A673 (cell line): ENCODE measurements around the gene DAB2IP.

Experiments
- CTCF ChIP-seq: fragments of 300-800, 200-600 bp; sonication (generic); conservative IDR thresholded peaks from 2 replicates; pipeline ENCODE4 v1.5.1; 2017; ENCODE audit warnings: low read depth, mild to moderate bottlenecking, antibody characterized with exemption, low read length, moderate library complexity, mixed read lengths
- EZH2 ChIP-seq: fragments of 200-600 bp; sonication (generic); IDR thresholded peaks from 2 replicates; pipeline ENCODE4 v1.6.1; 2017; ENCODE audit warnings: borderline replicate concordance, low read depth, mild to moderate bottlenecking, mixed read lengths, antibody characterized with exemption, low read length; ENCODE audit not compliant: poor library complexity, severe bottlenecking

- TF ChIP-seq CTCF, result no peak
- TF ChIP-seq EZH2, result no peak
Measured at GRCh38 chr9:121622387-121623203, 28.8 kb upstream of the DAB2IP start.
